Stomach (tissue), 4 donors: ENCODE results near the gene MEIOSIN.

Experiments used
- CTCF ChIP-seq, 7 experiments: fragments of 450-650 bp in 4 of 7; fragments of 200-600 bp in 3 of 7; sonication (generic) in 3 of 7; IDR thresholded peaks; one replicate each; pipeline ENCODE4 v1.5.1; 2016 to 2019; ENCODE audit warnings: antibody characterized with exemption in 7 of 7, control low read depth in 2 of 7, mild to moderate bottlenecking in 1 of 7
- EP300 ChIP-seq: sonication (generic); formaldehyde crosslinking; IDR thresholded peaks from one replicate; pipeline ENCODE4 v1.6.1; 2017; ENCODE audit warnings: antibody characterized with exemption
- POLR2A ChIP-seq, 4 donors: fragments of 450-650 bp; IDR thresholded peaks; one replicate each; pipeline ENCODE4 v1.6.1; 2016; ENCODE audit warnings: antibody characterized with exemption in 4 of 4, control low read depth in 2 of 4, mild to moderate bottlenecking in 1 of 4, moderate library complexity in 1 of 4
- POLR2AphosphoS5 ChIP-seq, 3 donors: sonication (generic); formaldehyde crosslinking; IDR thresholded peaks; one replicate each; pipeline ENCODE4 v1.6.1; 2016; ENCODE audit warnings: antibody characterized with exemption in 3 of 3

GRCh38 chr19:45785781-45786532 is 52.7 kb downstream of the MEIOSIN start:
- no peak for TF ChIP-seq CTCF (IDR thresholded peaks at IDR 0.05)
- no peak for TF ChIP-seq EP300
- TF ChIP-seq POLR2AphosphoS5 (IDR thresholded peaks at IDR 0.05), result no peak
- TF ChIP-seq POLR2A (IDR thresholded peaks at IDR 0.05), result no peak
